IMR-90 (cell line): Measurements from ENCODE around the gene RAD51B. TPM values are rescaled to one million over a fixed set of nuclear protein-coding genes. Genes with fewer than 3 reads are reported as not detected.

ENCODE experiments used
- ATAC-seq: fragments of 200-7000 bp; cut with Tn5 transposase; 2 replicates; pipeline ENCODE4 v1.9.1; 2020; ENCODE audit warnings: low read depth, mild to moderate bottlenecking, moderate library complexity
- BruUV-seq: library from RNA; stranded (reverse); fragments of 400-500 nt; replicated peaks from 2 replicates; lab custom pipeline; 2021; lab: Mats Ljungman, UMichigan
- CTCF ChIA-PET: fragments of 300-600 bp; formaldehyde crosslinking; extraction: SDS; loops from one replicate; lab custom pipeline; 2021; ENCODE audit warnings: antibody characterized with exemption; lab: Yijun Ruan, JAX
- POLR2A ChIA-PET: fragments of 300-600 bp; sonication (Branson Sonifier 250); formaldehyde crosslinking; loops from one replicate; lab custom pipeline; 2022; ENCODE audit warnings: antibody characterized with exemption; ENCODE audit not compliant: unreplicated experiment; lab: Charles Lee
- DNase-seq: peaks from one replicate; pipeline ENCODE4 v3.0.0; 2013
- H2AFZ ChIP-seq: replicated peaks from 2 replicates; pipeline ENCODE3; 2013; ENCODE audit warnings: low read length, mild to moderate bottlenecking; ENCODE audit not compliant: poor library complexity
- H2AK5ac ChIP-seq: 2 replicates; pipeline ENCODE4 v1.6.1; 2013; ENCODE audit warnings: low read depth, low read length, inconsistent platforms
- H2AK9ac ChIP-seq: replicated peaks from 2 replicates; pipeline ENCODE3; 2013; ENCODE audit warnings: mild to moderate bottlenecking, low read depth, low read length, moderate library complexity; ENCODE audit not compliant: poor library complexity
- H2BK120ac ChIP-seq: 2 replicates; pipeline ENCODE4 v1.6.1; 2013; ENCODE audit warnings: low read depth, low read length, inconsistent platforms
- H2BK15ac ChIP-seq: 3 replicates; pipeline ENCODE4 v1.6.1; 2013; ENCODE audit warnings: low read depth, low read length, inconsistent platforms
- H2BK20ac ChIP-seq: 2 replicates; pipeline ENCODE4 v1.6.1; 2013; ENCODE audit warnings: low read depth, mild to moderate bottlenecking, inconsistent platforms, low read length, moderate library complexity
- H2BK5ac ChIP-seq: 2 replicates; pipeline ENCODE4 v1.6.1; 2013; ENCODE audit warnings: mild to moderate bottlenecking, low read depth, low read length, inconsistent platforms; ENCODE audit not compliant: poor library complexity, severe bottlenecking
- H3K14ac ChIP-seq: replicated peaks from 2 replicates; pipeline ENCODE4 v1.6.1; 2013; ENCODE audit warnings: low read depth, low read length, inconsistent platforms
- H3K18ac ChIP-seq: 2 replicates; pipeline ENCODE4 v1.6.1; 2013; ENCODE audit warnings: low read depth, low read length, control low read depth
- H3K23ac ChIP-seq: 2 replicates; pipeline ENCODE4 v1.6.1; 2013; ENCODE audit warnings: low read depth, low read length, inconsistent platforms
- H3K27ac ChIP-seq: 2 replicates; pipeline ENCODE4 v1.5.1; 2013; ENCODE audit warnings: mild to moderate bottlenecking, control low read depth, low read length; ENCODE audit not compliant: insufficient read depth
- H3K27me3 ChIP-seq: 2 replicates; pipeline ENCODE4 v1.6.1; 2013; ENCODE audit warnings: low read length; ENCODE audit not compliant: control insufficient read depth, insufficient read depth
- H3K36me3 ChIP-seq: 2 replicates; pipeline ENCODE4 v1.6.1; 2013; ENCODE audit warnings: low read length, mixed read lengths; ENCODE audit not compliant: control insufficient read depth, insufficient read depth
- H3K4ac ChIP-seq: 2 replicates; pipeline ENCODE4 v1.6.1; 2013; ENCODE audit warnings: low read depth, low read length, inconsistent platforms
- H3K4me1 ChIP-seq: 2 replicates; pipeline ENCODE4 v1.6.1; 2013; ENCODE audit warnings: low read length, mixed read lengths; ENCODE audit not compliant: control insufficient read depth, insufficient read depth
- H3K4me2 ChIP-seq: 2 replicates; pipeline ENCODE4 v1.6.1; 2013; ENCODE audit warnings: low read depth, mild to moderate bottlenecking, control low read depth, low read length, moderate library complexity
- H3K4me3 ChIP-seq: 2 replicates; pipeline ENCODE4 v1.5.1; 2013; ENCODE audit warnings: low read depth, mild to moderate bottlenecking, control low read depth, low read length, moderate library complexity; ENCODE audit not compliant: insufficient read depth
- H3K56ac ChIP-seq: 2 replicates; pipeline ENCODE4 v1.6.1; 2013; ENCODE audit warnings: low read length, inconsistent platforms; ENCODE audit not compliant: insufficient read depth; ENCODE audit errors: extremely low read depth
- H3K79me1 ChIP-seq, 2 experiments: 2 replicates each; pipeline ENCODE4 v1.6.1; 2013; ENCODE audit warnings: low read length in 2 of 2, inconsistent platforms in 1 of 2, low read depth in 1 of 2
- H3K9ac ChIP-seq: 2 replicates; pipeline ENCODE4 v1.6.1; 2013; ENCODE audit warnings: low read depth, low read length, control low read depth
- H3K9me1 ChIP-seq: 2 replicates; pipeline ENCODE4 v1.6.1; 2013; ENCODE audit warnings: low read length, inconsistent platforms; ENCODE audit not compliant: insufficient read depth
- H3K9me3 ChIP-seq: 2 replicates; pipeline ENCODE4 v1.6.1; 2013; ENCODE audit warnings: low read length; ENCODE audit not compliant: control insufficient read depth, insufficient read depth
- H4K20me1 ChIP-seq: 2 replicates; pipeline ENCODE4 v1.6.1; 2013; ENCODE audit warnings: low read length, inconsistent platforms; ENCODE audit not compliant: insufficient read depth
- H4K5ac ChIP-seq: 2 replicates; pipeline ENCODE4 v1.6.1; 2013; ENCODE audit warnings: mild to moderate bottlenecking, low read depth, low read length, control low read depth
- H4K8ac ChIP-seq, 2 experiments: 2 replicates each; pipeline ENCODE4 v1.6.1; 2013; ENCODE audit warnings: low read depth in 2 of 2, low read length in 2 of 2, control low read depth in 1 of 2, inconsistent platforms in 1 of 2
- H4K91ac ChIP-seq: 2 replicates; pipeline ENCODE4 v1.6.1; 2013; ENCODE audit warnings: low read depth, low read length, inconsistent platforms; ENCODE audit not compliant: insufficient read depth
- BHLHE40 ChIP-seq: fragments of 150-350 bp; IDR thresholded peaks from 2 replicates; pipeline ENCODE4 v1.6.1; 2016; ENCODE audit warnings: mild to moderate bottlenecking, low read depth, low read length
- CHD1 ChIP-seq: IDR thresholded peaks from 2 replicates; pipeline ENCODE4 v1.6.1; 2012; ENCODE audit warnings: low read depth, low read length, improper control_type of control experiment
- MAFK ChIP-seq: IDR thresholded peaks from 2 replicates; pipeline ENCODE4 v1.6.1; 2012; ENCODE audit warnings: low read depth, low read length, improper control_type of control experiment
- MAZ ChIP-seq: IDR thresholded peaks from 2 replicates; pipeline ENCODE4 v1.6.1; 2012; ENCODE audit warnings: low read depth, mild to moderate bottlenecking, low read length, improper control_type of control experiment, moderate library complexity, borderline replicate concordance
- MXI1 ChIP-seq: IDR thresholded peaks from 2 replicates; pipeline ENCODE4 v1.6.1; 2012; ENCODE audit warnings: low read depth, mild to moderate bottlenecking, low read length, moderate library complexity, borderline replicate concordance
- NFE2L2 ChIP-seq: fragments of 150-350 bp; IDR thresholded peaks from 2 replicates; pipeline ENCODE4 v1.6.1; 2016; ENCODE audit warnings: low read depth, mild to moderate bottlenecking, low read length
- POLR2A ChIP-seq: IDR thresholded peaks from 2 replicates; pipeline ENCODE4 v1.6.1; 2012; ENCODE audit warnings: mild to moderate bottlenecking, low read depth, low read length
- RAD21 ChIP-seq: IDR thresholded peaks from 2 replicates; pipeline ENCODE4 v1.6.1; 2012; ENCODE audit warnings: low read length, improper control_type of control experiment
- RCOR1 ChIP-seq: IDR thresholded peaks from 2 replicates; pipeline ENCODE4 v1.6.1; 2012; ENCODE audit warnings: mild to moderate bottlenecking, low read length, improper control_type of control experiment; ENCODE audit not compliant: insufficient replicate concordance
- RFX5 ChIP-seq: IDR thresholded peaks from 2 replicates; pipeline ENCODE4 v1.8.0; 2012; ENCODE audit warnings: low read depth, mild to moderate bottlenecking, low read length, moderate library complexity
- SMC3 ChIP-seq: fragments of 150-350 bp; IDR thresholded peaks from 2 replicates; pipeline ENCODE4 v1.6.1; 2016; ENCODE audit warnings: low read depth, mild to moderate bottlenecking, antibody characterized with exemption, low read length, moderate library complexity
- WGBS, 2 experiments: methylation state at CpG; one replicate each; pipeline versions ENCODE4 v1.1.5 to v1.1.7; 2013; ENCODE audit warnings: missing lambda C conversion rate in 2 of 2; ENCODE audit not compliant: insufficient read length in 1 of 2; ENCODE audit errors: extremely low coverage in 2 of 2; 5-methylcytosine and 5-hydroxymethylcytosine counted together
- dilution Hi-C: fragments of 300-500 bp; cut with HindIII; formaldehyde crosslinking; loops from one replicate; pipeline ENCODE4 v1.14.3; 2018; ENCODE audit warnings: low sequenced_read_pairs; ENCODE audit not compliant: unreplicated experiment
- in situ Hi-C: fragments of 300-500 bp; cut with MboI; formaldehyde crosslinking; loops from 3 replicates; pipeline ENCODE4 v1.14.3; 2019; ENCODE audit warnings: low sequenced_read_pairs, inconsistent platforms, mixed read lengths
- intact Hi-C: fragments of 100-400 bp; cut with micrococcal nuclease; formaldehyde crosslinking; loops from 2 replicates; pipeline ENCODE4 v1.10.0; 2022
- polyA plus RNA-seq, 3 experiments: library from polyadenylated mRNA; depleted of rRNA; stranded (reverse); fragments of >200 nt; gene quantifications; 2 replicates each; pipeline ENCODE4 v1.2.3, GENCODE V29; 2012; ENCODE audit warnings: low replicate concordance in 1 of 3
- total RNA-seq: library from RNA; depleted of rRNA; stranded (reverse); fragments of >200 nt; gene quantifications from 2 replicates; pipeline ENCODE4 v1.2.3, GENCODE V29; 2012
- TF ChIP-seq, protein P1 (sequence below): fragments of 150-350 bp; IDR thresholded peaks from 2 replicates; pipeline ENCODE4 v1.6.1; 2016; ENCODE audit warnings: low read depth, mild to moderate bottlenecking, low read length, moderate library complexity, borderline replicate concordance
- TF ChIP-seq, protein P2 (sequence below): conservative IDR thresholded peaks from 2 replicates; pipeline ENCODE4 v1.5.1; 2012; ENCODE audit warnings: mild to moderate bottlenecking, low read depth, low read length, improper control_type of control experiment
- TF ChIP-seq, protein P3 (sequence below): fragments of 150-350 bp; IDR thresholded peaks from 2 replicates; pipeline ENCODE4 v1.6.1; 2017; ENCODE audit warnings: mild to moderate bottlenecking, antibody characterized with exemption, low read length, low read depth

The RAD51B gene
- total and polyA plus RNA-seq, 2 of the 4 experiments (the other 2 are of a cell fraction): 5.1 to 18.8 TPM

DNA sequence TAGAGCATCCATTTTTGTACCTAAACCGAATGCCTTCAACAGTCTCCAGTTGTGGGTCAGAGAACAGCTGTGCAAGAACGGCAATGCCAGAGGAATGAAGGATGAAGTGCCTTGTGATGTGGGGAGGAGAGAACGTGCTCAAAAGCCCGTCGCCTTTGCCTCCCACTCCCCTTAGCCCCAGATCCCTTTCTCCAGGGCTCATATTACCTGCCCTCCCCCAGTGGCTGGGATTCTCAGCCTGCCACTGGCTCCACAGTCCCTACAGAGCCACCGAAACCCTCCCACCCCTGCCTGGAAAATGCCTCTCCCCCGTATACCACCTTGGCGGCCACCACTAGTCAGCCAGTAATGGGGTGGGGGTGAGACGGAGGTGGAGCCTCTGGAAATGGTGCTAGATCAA is 814.8 kb downstream of the RAD51B start:
- Histone ChIP-seq H2AFZ (no peak overlapping the region), H3K79me1 (no peaks in the 10 kb centered on the region), H3K9me1 (peaks cover 27% of the 10 kb centered on the region), H2BK15ac (peak overlapping the region; percentile 91; the same call in 1 of the 3 replicates), H4K8ac (no peak overlapping the region), H2BK5ac (no peak overlapping the region), H3K4me2 (no peak overlapping the region), H3K4me3 (no peak overlapping the region), H2BK120ac (peak overlapping the region; percentile 66; the same call in 1 of the 2 replicates), H4K5ac (peak overlapping the region; percentile 25; the same call in 1 of the 2 replicates), H4K91ac (no peak overlapping the region), H3K9me3 (no peaks in the 10 kb centered on the region), H2AK9ac (no peak overlapping the region), H3K27ac (peak overlapping the region; percentile 6; the same call in 1 of the 2 replicates), H3K18ac (peak overlapping the region; percentile 35; the same call in 1 of the 2 replicates), H3K56ac (no peak overlapping the region), H3K9ac (no peak overlapping the region), H3K27me3 (no peaks in the 10 kb centered on the region), H3K14ac (0 out of 2 replicates have a peak overlapping the region, but pooled peaks have one; percentile 32), H3K36me3 (no peaks in the 10 kb centered on the region), H3K4ac (peak overlapping the region; percentile 86; the same call in 1 of the 2 replicates), H3K4me1 (peaks cover 34% of the 10 kb centered on the region), H2AK5ac (peak overlapping the region; percentile 70; the same call in 1 of the 2 replicates), H3K23ac (no peak overlapping the region), H2BK20ac (peak overlapping the region; percentile 51; the same call in 1 of the 2 replicates), H4K20me1 (no peaks in the 10 kb centered on the region)
- in situ Hi-C loops (no loop called here), intact Hi-C loops (no loop called here), dilution Hi-C loops (no loop called here)
- DNase-seq (no peak), ATAC-seq (no peak)
- no TSS peak for BruUV-seq
- WGBS, 2 experiments: no CpG with 5 or more reads among the region's 9 CpGs
- no peak for TF ChIP-seq SMC3
- no peak for TF ChIP-seq NFE2L2
- TF ChIP-seq, protein P1, sequence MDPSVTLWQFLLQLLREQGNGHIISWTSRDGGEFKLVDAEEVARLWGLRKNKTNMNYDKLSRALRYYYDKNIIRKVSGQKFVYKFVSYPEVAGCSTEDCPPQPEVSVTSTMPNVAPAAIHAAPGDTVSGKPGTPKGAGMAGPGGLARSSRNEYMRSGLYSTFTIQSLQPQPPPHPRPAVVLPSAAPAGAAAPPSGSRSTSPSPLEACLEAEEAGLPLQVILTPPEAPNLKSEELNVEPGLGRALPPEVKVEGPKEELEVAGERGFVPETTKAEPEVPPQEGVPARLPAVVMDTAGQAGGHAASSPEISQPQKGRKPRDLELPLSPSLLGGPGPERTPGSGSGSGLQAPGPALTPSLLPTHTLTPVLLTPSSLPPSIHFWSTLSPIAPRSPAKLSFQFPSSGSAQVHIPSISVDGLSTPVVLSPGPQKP: no peak
- TF ChIP-seq CHD1: no peak
- no peak for TF ChIP-seq MAFK
- TF ChIP-seq RFX5: no peak
- TF ChIP-seq RCOR1: no peak
- TF ChIP-seq POLR2A: no peak
- no peak for TF ChIP-seq RAD21
- TF ChIP-seq, protein P2, sequence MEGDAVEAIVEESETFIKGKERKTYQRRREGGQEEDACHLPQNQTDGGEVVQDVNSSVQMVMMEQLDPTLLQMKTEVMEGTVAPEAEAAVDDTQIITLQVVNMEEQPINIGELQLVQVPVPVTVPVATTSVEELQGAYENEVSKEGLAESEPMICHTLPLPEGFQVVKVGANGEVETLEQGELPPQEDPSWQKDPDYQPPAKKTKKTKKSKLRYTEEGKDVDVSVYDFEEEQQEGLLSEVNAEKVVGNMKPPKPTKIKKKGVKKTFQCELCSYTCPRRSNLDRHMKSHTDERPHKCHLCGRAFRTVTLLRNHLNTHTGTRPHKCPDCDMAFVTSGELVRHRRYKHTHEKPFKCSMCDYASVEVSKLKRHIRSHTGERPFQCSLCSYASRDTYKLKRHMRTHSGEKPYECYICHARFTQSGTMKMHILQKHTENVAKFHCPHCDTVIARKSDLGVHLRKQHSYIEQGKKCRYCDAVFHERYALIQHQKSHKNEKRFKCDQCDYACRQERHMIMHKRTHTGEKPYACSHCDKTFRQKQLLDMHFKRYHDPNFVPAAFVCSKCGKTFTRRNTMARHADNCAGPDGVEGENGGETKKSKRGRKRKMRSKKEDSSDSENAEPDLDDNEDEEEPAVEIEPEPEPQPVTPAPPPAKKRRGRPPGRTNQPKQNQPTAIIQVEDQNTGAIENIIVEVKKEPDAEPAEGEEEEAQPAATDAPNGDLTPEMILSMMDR: no peak
- no peak for TF ChIP-seq BHLHE40
- no peak for TF ChIP-seq MXI1
- TF ChIP-seq, protein P3, sequence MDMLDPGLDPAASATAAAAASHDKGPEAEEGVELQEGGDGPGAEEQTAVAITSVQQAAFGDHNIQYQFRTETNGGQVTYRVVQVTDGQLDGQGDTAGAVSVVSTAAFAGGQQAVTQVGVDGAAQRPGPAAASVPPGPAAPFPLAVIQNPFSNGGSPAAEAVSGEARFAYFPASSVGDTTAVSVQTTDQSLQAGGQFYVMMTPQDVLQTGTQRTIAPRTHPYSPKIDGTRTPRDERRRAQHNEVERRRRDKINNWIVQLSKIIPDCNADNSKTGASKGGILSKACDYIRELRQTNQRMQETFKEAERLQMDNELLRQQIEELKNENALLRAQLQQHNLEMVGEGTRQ: no peak
- no peak for TF ChIP-seq MAZ
- CTCF ChIA-PET: no interaction called here
- POLR2A ChIA-PET: no interaction called here
